Lower leg skin (tissue), 4 donors: Measurements from ENCODE around the gene EID2. TPM values are rescaled to one million over a fixed set of nuclear protein-coding genes. Genes with fewer than 3 reads are reported as not detected.

Source experiments
- DNase-seq, 2 donors: peaks; one replicate each; pipeline ENCODE4 v3.0.0-alpha.2; 2019; ENCODE audit warnings: low spot score in 2 of 2
- H3K4me3 ChIP-seq: fragments of 200-600 bp; sonication (generic); 2 replicates; pipeline ENCODE4 v1.5.1; 2017; ENCODE audit warnings: mild to moderate bottlenecking, low read depth; ENCODE audit not compliant: poor library complexity, severe bottlenecking
- POLR2A ChIP-seq, 2 donors: fragments of 450-650 bp; IDR thresholded peaks; one replicate each; pipeline ENCODE4 v1.6.1; 2016 to 2017; ENCODE audit warnings: antibody characterized with exemption in 2 of 2, mild to moderate bottlenecking in 1 of 2, moderate library complexity in 1 of 2
- WGBS, 2 donors: methylation state at CpG; one replicate each; pipeline ENCODE4 v1.1.5; 2018; 5-methylcytosine and 5-hydroxymethylcytosine counted together
- intact Hi-C: fragments of 100-400 bp; cut with DNase I; formaldehyde crosslinking; loops from one replicate; pipeline ENCODE4 v1.15.0; 2023; ENCODE audit warnings: low total_unique reads
- total RNA-seq, 4 donors: library from RNA; depleted of rRNA; stranded (reverse); fragments of >200 nt; gene quantifications; one replicate each; pipeline ENCODE4 v1.1.0, GENCODE V29; 2016
- TF ChIP-seq, protein P1 (sequence below), 3 donors: fragments of 450-650 bp; IDR thresholded peaks; one replicate each; pipeline ENCODE4 v1.5.1; 2016; ENCODE audit warnings: antibody characterized with exemption in 3 of 3, mild to moderate bottlenecking in 3 of 3, moderate library complexity in 2 of 3

The EID2 gene
- total RNA-seq, 4 donors from 2014 or later: 12.4 to 19.0 (median 14.3) TPM

DNA sequence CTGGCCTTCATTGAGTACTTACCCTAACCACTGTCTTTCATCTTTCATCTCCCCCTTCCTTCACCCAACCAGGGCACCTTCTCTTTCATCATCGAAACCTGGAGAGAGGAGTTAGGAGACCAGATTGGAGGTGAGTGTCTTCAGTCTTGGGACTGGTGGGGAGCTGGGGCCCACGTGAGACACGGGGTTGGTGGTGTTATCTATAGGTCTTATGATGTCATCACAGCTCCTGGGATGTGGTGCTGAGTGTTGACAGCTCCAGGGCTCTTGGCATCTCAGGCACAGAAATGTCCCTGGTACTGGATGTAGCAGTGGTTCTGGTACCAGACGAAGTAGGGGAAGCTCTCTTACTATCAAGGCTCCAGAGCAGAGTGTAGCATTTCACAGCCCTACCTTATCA, 39.4 kb downstream of the EID2 start:
- intact Hi-C loops: no loop called here
- 41 to 48% methylated on average over 4 of the region's 4 CpGs for WGBS, 2 donors
- no peak for DNase-seq
- H3K4me3 ChIP-seq: no peak overlapping the region
- TF ChIP-seq, protein P1, sequence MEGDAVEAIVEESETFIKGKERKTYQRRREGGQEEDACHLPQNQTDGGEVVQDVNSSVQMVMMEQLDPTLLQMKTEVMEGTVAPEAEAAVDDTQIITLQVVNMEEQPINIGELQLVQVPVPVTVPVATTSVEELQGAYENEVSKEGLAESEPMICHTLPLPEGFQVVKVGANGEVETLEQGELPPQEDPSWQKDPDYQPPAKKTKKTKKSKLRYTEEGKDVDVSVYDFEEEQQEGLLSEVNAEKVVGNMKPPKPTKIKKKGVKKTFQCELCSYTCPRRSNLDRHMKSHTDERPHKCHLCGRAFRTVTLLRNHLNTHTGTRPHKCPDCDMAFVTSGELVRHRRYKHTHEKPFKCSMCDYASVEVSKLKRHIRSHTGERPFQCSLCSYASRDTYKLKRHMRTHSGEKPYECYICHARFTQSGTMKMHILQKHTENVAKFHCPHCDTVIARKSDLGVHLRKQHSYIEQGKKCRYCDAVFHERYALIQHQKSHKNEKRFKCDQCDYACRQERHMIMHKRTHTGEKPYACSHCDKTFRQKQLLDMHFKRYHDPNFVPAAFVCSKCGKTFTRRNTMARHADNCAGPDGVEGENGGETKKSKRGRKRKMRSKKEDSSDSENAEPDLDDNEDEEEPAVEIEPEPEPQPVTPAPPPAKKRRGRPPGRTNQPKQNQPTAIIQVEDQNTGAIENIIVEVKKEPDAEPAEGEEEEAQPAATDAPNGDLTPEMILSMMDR (IDR thresholded peaks at IDR 0.05): no peak
- TF ChIP-seq POLR2A (IDR thresholded peaks at IDR 0.05): no peak

- no peak for TF ChIP-seq POLR2A (IDR thresholded peaks at IDR 0.05)
- TF ChIP-seq, protein P1 (IDR thresholded peaks at IDR 0.05): no peak
- intact Hi-C loops: no loop called here
- no peak overlapping the region for H3K4me3 ChIP-seq
- DNase-seq: no peak
- WGBS, 2 donors: 77 to 80% methylated on average over 8 of the region's 8 CpGs
Measured at GRCh38 chr19:39499932-39500331, 40.0 kb downstream of the EID2 start.

- WGBS, 2 donors: 1 to 2% methylated on average over 33 to 46 of the region's 60 CpGs
- intact Hi-C loops: no loop called here
- no peak within 1 kb of the TSS for H3K4me3 ChIP-seq
- no peak for DNase-seq
- TF ChIP-seq POLR2A (IDR thresholded peaks at IDR 0.05): no peak
- TF ChIP-seq, protein P1 (IDR thresholded peaks at IDR 0.05): no peak
Measured at GRCh38 chr19:39498798-39499642, 40.9 kb downstream of the EID2 start, which contains the start of gene DLL3. Gene DLL3 (plus strand): TSS chr19:39498947. CDS start chr19:39498975, 28 bp downstream.

GRCh38 chr19:39497996-39498797, 41.8 kb downstream of the EID2 start:
- WGBS, 2 donors: 1% methylated on average over 29 of the region's 40 CpGs
- DNase-seq: no peak
- intact Hi-C loops: no loop called here
- H3K4me3 ChIP-seq: no peak overlapping the region
- no peak for TF ChIP-seq POLR2A (IDR thresholded peaks at IDR 0.05)
- TF ChIP-seq, protein P1 (IDR thresholded peaks at IDR 0.05): no peak

DNA sequence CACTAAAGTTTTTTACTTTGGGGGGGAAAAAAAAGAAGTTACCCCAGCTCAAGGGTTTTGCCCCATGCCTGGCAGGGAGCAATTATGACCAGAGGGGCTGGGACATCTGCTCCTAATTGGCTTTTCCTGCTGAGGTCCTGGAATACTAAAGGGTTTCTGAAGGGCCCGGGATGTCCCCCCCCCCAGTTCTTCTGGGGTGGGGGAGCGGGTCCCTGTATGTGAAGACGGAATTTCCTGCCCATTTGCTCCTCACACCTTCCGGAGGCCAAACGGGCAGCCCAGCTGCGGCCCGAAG, 42.3 kb downstream of the EID2 start:
- TF ChIP-seq, protein P1 (IDR thresholded peaks at IDR 0.05): no peak
- no peak for TF ChIP-seq POLR2A (IDR thresholded peaks at IDR 0.05)
- no peak overlapping the region for H3K4me3 ChIP-seq
- DNase-seq: no peak
- 0 to 2% methylated on average over 7 of the region's 7 CpGs for WGBS, 2 donors
- intact Hi-C loops: no loop called here
